Epithelial cell of proximal tubule (primary cell): ENCODE data around the gene ARHGAP26. TPM values are rescaled to one million over a fixed set of nuclear protein-coding genes. Genes with fewer than 3 reads are reported as not detected.
A peak's percentile ranks its signal among the peaks of the same experiment; 100 is the strongest.

Experiments
- DNase-seq: peaks from one replicate; pipeline ENCODE4 v3.0.0-alpha.2; 2011; ENCODE audit warnings: low read depth
- H3K4me3 ChIP-seq: 2 replicates; pipeline ENCODE4 v1.5.1; 2011; ENCODE audit warnings: low read depth, mild to moderate bottlenecking, low read length
- CTCF ChIP-seq: conservative IDR thresholded peaks from 2 replicates; pipeline ENCODE4 v1.5.1; 2012; ENCODE audit warnings: low read depth, mild to moderate bottlenecking, low read length
- total RNA-seq: library from RNA; depleted of rRNA; stranded (reverse); fragments of >200 nt; gene quantifications from 2 replicates; pipeline ENCODE4 v1.2.3, GENCODE V29; 2015

ARHGAP26 gene
- total RNA-seq, 1 donor from 2014 or later = 7.0 TPM

- DNase-seq = peak; percentile 74
- H3K4me3 ChIP-seq = no peak overlapping the region
- TF ChIP-seq CTCF = no peak
These were observed 404.7 kb downstream of the ARHGAP26 start for GRCh38 chr5:143174714-143175398.

- TF ChIP-seq CTCF = no peak
- DNase-seq = no peak
- no peak overlapping the region for H3K4me3 ChIP-seq
These were observed 405.9 kb downstream of the ARHGAP26 start for GRCh38 chr5:143176048-143176447.

- no peak overlapping the region for H3K4me3 ChIP-seq
- peak; percentile 98 for DNase-seq
- TF ChIP-seq CTCF = no peak
These were observed 407.2 kb downstream of the ARHGAP26 start for GRCh38 chr5:143177263-143177983.

- H3K4me3 ChIP-seq = no peak overlapping the region
- DNase-seq = no peak
- no peak for TF ChIP-seq CTCF
These were observed 409.1 kb downstream of the ARHGAP26 start for GRCh38 chr5:143179126-143179740.

GRCh38 chr5:143180751-143181150, 410.6 kb downstream of the ARHGAP26 start:
- no peak for TF ChIP-seq CTCF
- no peak overlapping the region for H3K4me3 ChIP-seq
- no peak for DNase-seq

GRCh38 chr5:143181173-143181572, 411.0 kb downstream of the ARHGAP26 start:
- DNase-seq = no peak
- TF ChIP-seq CTCF = no peak
- no peak overlapping the region for H3K4me3 ChIP-seq

- no peak for TF ChIP-seq CTCF
- no peak overlapping the region for H3K4me3 ChIP-seq
- no peak for DNase-seq
These were observed 411.9 kb downstream of the ARHGAP26 start for GRCh38 chr5:143182106-143182505.
